Liver (tissue), 9 donors: ENCODE data around the gene MEAK7. TPM values are rescaled to one million over a fixed set of nuclear protein-coding genes. Genes with fewer than 3 reads are reported as not detected.
"Not testable (repeated sequence)": the region's sequence is repeated elsewhere in the genome, so short reads cannot be mapped to it uniquely, and the experiment has no call there.

ENCODE experiments used
- DNase-seq: peaks from one replicate; pipeline ENCODE4 v3.0.0-alpha.2; 2017; ENCODE audit warnings: low spot score
- H3K27ac ChIP-seq, 2 donors: one replicate each; pipeline ENCODE4 v1.7.0; 2013; ENCODE audit warnings: inconsistent platforms in 2 of 2, low read length in 2 of 2, control low read depth in 1 of 2, low read depth in 1 of 2, mild to moderate bottlenecking in 1 of 2
- H3K27me3 ChIP-seq, 4 donors: one replicate each; pipeline versions ENCODE4 v1.6.1 to v1.7.0; 2013; ENCODE audit warnings: low read length in 3 of 4, inconsistent platforms in 1 of 4, mild to moderate bottlenecking in 1 of 4, moderate library complexity in 1 of 4; ENCODE audit not compliant: control insufficient read depth in 4 of 4, insufficient read depth in 4 of 4
- H3K36me3 ChIP-seq, 4 donors: one replicate each; pipeline versions ENCODE4 v1.6.1 to v1.7.0; 2013; ENCODE audit warnings: low read length in 3 of 4, mild to moderate bottlenecking in 3 of 4, low read depth in 1 of 4, moderate library complexity in 1 of 4; ENCODE audit not compliant: control insufficient read depth in 4 of 4, insufficient read depth in 3 of 4
- H3K4me1 ChIP-seq, 4 donors: one replicate each; pipeline versions ENCODE4 v1.6.1 to v1.7.0; 2013; ENCODE audit warnings: low read length in 3 of 4, mild to moderate bottlenecking in 3 of 4, moderate library complexity in 1 of 4; ENCODE audit not compliant: control insufficient read depth in 4 of 4, insufficient read depth in 4 of 4
- H3K4me3 ChIP-seq, 3 donors: one replicate each; pipeline versions ENCODE4 v1.6.1 to v1.7.0; 2013; ENCODE audit warnings: low read length in 3 of 3, control low read depth in 1 of 3, low read depth in 1 of 3, mild to moderate bottlenecking in 1 of 3
- H3K9ac ChIP-seq, 2 donors: one replicate each; pipeline ENCODE4 v1.7.0; 2013; ENCODE audit warnings: low read length in 2 of 2, mild to moderate bottlenecking in 2 of 2, moderate library complexity in 2 of 2, control low read depth in 1 of 2, low read depth in 1 of 2
- H3K9me3 ChIP-seq, 4 donors: one replicate each; pipeline versions ENCODE4 v1.6.1 to v1.7.0; 2013; ENCODE audit warnings: low read length in 3 of 4; ENCODE audit not compliant: control insufficient read depth in 4 of 4
- ATF3 ChIP-seq: IDR thresholded peaks from 2 replicates; pipeline ENCODE4 v1.6.1; 2016; ENCODE audit warnings: antibody characterized with exemption
- CTCF ChIP-seq: fragments of 150-350 bp; IDR thresholded peaks from 2 replicates; pipeline ENCODE4 v1.5.1; 2017; ENCODE audit warnings: improper control_type of control experiment, low read depth, low read length; ENCODE audit not compliant: missing input control
- EGR1 ChIP-seq, 2 donors: IDR thresholded peaks; 2 replicates each; pipeline ENCODE4 v1.6.1; 2016 to 2018; ENCODE audit warnings: antibody characterized with exemption in 2 of 2, low read depth in 2 of 2
- FOXA1 ChIP-seq: IDR thresholded peaks from 2 replicates; pipeline ENCODE4 v1.6.1; 2016; ENCODE audit warnings: antibody characterized with exemption
- FOXA2 ChIP-seq: IDR thresholded peaks from 2 replicates; pipeline ENCODE4 v1.6.1; 2016; ENCODE audit warnings: antibody characterized with exemption
- GABPA ChIP-seq, 2 donors: IDR thresholded peaks in 1 of 2; conservative IDR thresholded peaks in 1 of 2; 2 replicates each; pipeline ENCODE4 v1.6.1; 2016; ENCODE audit warnings: antibody characterized with exemption in 2 of 2, mild to moderate bottlenecking in 1 of 2, moderate library complexity in 1 of 2
- HNF4A ChIP-seq, 2 donors: conservative IDR thresholded peaks; 2 replicates each; pipeline ENCODE4 v1.6.1; 2016; ENCODE audit warnings: antibody characterized with exemption in 2 of 2, mild to moderate bottlenecking in 2 of 2
- HNF4G ChIP-seq: IDR thresholded peaks from 2 replicates; pipeline ENCODE4 v1.6.1; 2016; ENCODE audit warnings: antibody characterized with exemption
- JUND ChIP-seq, 2 donors: IDR thresholded peaks; 2 replicates each; pipeline ENCODE4 v1.6.1; 2016; ENCODE audit warnings: antibody characterized with exemption in 2 of 2
- NR2F2 ChIP-seq: IDR thresholded peaks from 2 replicates; pipeline ENCODE4 v1.6.1; 2016; ENCODE audit warnings: antibody characterized with exemption
- RAD21 ChIP-seq, 2 donors: IDR thresholded peaks; 2 replicates each; pipeline ENCODE4 v1.6.1; 2016; ENCODE audit warnings: antibody characterized with exemption in 2 of 2, mild to moderate bottlenecking in 2 of 2
- RXRA ChIP-seq, 2 donors: IDR thresholded peaks; 2 replicates each; pipeline ENCODE4 v1.6.1; 2017 to 2018; ENCODE audit warnings: antibody characterized with exemption in 2 of 2, mild to moderate bottlenecking in 1 of 2
- SP1 ChIP-seq: IDR thresholded peaks from 2 replicates; pipeline ENCODE4 v1.6.1; 2018; ENCODE audit warnings: antibody characterized with exemption, mild to moderate bottlenecking
- TAF1 ChIP-seq: conservative IDR thresholded peaks from 2 replicates; pipeline ENCODE4 v1.6.1; 2016; ENCODE audit warnings: antibody characterized with exemption, mild to moderate bottlenecking
- YY1 ChIP-seq: IDR thresholded peaks from 2 replicates; pipeline ENCODE4 v1.6.1; 2016; ENCODE audit warnings: antibody characterized with exemption, mild to moderate bottlenecking
- ZBTB33 ChIP-seq: IDR thresholded peaks from 2 replicates; pipeline ENCODE4 v1.6.1; 2016; ENCODE audit warnings: antibody characterized with exemption
- WGBS: extraction: QIAGEN DNeasy Blood & Tissue Kit; methylation state at CpG from one replicate; pipeline ENCODE4 v1.1.7; 2013; 5-methylcytosine and 5-hydroxymethylcytosine counted together
- polyA plus RNA-seq, 2 donors: library from polyadenylated mRNA; stranded (reverse) in 1 of 2; unstranded in 1 of 2; fragments of 200-250 nt in 1 of 2; fragments of >200 nt in 1 of 2; fragmentation: Nextera tagmentation in 1 of 2; extraction: Ambion mirVana in 1 of 2; gene quantifications; one replicate each; pipeline versions ENCODE4 v1.2.1 to v1.2.3, GENCODE V29; 2013 to 2015
- total RNA-seq, 2 donors: library from RNA; depleted of rRNA; stranded (reverse); fragments of >200 nt; gene quantifications; one replicate each; pipeline ENCODE4 v1.2.3, GENCODE V29; 2014
- TF ChIP-seq, protein P1 (sequence below): IDR thresholded peaks from 2 replicates; pipeline ENCODE4 v1.6.1; 2016; ENCODE audit warnings: antibody characterized with exemption, mild to moderate bottlenecking
- TF ChIP-seq, protein P2 (sequence below): IDR thresholded peaks from 2 replicates; pipeline ENCODE4 v1.6.1; 2016; ENCODE audit warnings: antibody characterized with exemption
- donor health status: healthy.
- donor health status: healthy.
- donor health status: healthy.
- donor health status: healthy.
- donor health status: healthy.

MEAK7 gene
- total and polyA plus RNA-seq, 4 donors: 1.3 to 4.0 (median 2.2) TPM

GRCh38 chr16:84518804-84519341 is 14.4 kb upstream of the MEAK7 start:
- H3K9ac ChIP-seq: no peak overlapping the region
- no peaks in the 10 kb centered on the region for H3K9me3 ChIP-seq
- 79% methylated on average over 17 of the region's 17 CpGs for WGBS
- H3K27me3 ChIP-seq: no peaks in the 10 kb centered on the region
- no peaks in the 10 kb centered on the region for H3K4me1 ChIP-seq
- TF ChIP-seq RXRA (IDR thresholded peaks at IDR 0.05) (no peak), SP1 (no peak), RAD21 (IDR thresholded peaks at IDR 0.05) (no peak), HNF4G (no peak), FOXA2 (no peak), ZBTB33 (no peak), YY1 (no peak), JUND (IDR thresholded peaks at IDR 0.05) (no peak), FOXA1 (no peak), NR2F2 (no peak), EGR1 (IDR thresholded peaks at IDR 0.05; ENCODE audit: low read depth in 2 of 2) (no peak), ATF3 (no peak), HNF4A (conservative IDR thresholded peaks at IDR 0.05) (no peak), GABPA (IDR thresholded peaks at IDR 0.05 in 1 of 2, conservative IDR thresholded peaks at IDR 0.05 in 1 of 2) (no peak), CTCF (no peak), TAF1 (no peak)
- TF ChIP-seq, protein P1, sequence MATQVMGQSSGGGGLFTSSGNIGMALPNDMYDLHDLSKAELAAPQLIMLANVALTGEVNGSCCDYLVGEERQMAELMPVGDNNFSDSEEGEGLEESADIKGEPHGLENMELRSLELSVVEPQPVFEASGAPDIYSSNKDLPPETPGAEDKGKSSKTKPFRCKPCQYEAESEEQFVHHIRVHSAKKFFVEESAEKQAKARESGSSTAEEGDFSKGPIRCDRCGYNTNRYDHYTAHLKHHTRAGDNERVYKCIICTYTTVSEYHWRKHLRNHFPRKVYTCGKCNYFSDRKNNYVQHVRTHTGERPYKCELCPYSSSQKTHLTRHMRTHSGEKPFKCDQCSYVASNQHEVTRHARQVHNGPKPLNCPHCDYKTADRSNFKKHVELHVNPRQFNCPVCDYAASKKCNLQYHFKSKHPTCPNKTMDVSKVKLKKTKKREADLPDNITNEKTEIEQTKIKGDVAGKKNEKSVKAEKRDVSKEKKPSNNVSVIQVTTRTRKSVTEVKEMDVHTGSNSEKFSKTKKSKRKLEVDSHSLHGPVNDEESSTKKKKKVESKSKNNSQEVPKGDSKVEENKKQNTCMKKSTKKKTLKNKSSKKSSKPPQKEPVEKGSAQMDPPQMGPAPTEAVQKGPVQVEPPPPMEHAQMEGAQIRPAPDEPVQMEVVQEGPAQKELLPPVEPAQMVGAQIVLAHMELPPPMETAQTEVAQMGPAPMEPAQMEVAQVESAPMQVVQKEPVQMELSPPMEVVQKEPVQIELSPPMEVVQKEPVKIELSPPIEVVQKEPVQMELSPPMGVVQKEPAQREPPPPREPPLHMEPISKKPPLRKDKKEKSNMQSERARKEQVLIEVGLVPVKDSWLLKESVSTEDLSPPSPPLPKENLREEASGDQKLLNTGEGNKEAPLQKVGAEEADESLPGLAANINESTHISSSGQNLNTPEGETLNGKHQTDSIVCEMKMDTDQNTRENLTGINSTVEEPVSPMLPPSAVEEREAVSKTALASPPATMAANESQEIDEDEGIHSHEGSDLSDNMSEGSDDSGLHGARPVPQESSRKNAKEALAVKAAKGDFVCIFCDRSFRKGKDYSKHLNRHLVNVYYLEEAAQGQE: no peak
- TF ChIP-seq, protein P2, sequence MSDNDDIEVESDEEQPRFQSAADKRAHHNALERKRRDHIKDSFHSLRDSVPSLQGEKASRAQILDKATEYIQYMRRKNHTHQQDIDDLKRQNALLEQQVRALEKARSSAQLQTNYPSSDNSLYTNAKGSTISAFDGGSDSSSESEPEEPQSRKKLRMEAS: no peak
- no peak overlapping the region for H3K4me3 ChIP-seq
- H3K36me3 ChIP-seq: no peaks in the 10 kb centered on the region
- H3K27ac ChIP-seq: no peak overlapping the region
- no peak for DNase-seq

DNA sequence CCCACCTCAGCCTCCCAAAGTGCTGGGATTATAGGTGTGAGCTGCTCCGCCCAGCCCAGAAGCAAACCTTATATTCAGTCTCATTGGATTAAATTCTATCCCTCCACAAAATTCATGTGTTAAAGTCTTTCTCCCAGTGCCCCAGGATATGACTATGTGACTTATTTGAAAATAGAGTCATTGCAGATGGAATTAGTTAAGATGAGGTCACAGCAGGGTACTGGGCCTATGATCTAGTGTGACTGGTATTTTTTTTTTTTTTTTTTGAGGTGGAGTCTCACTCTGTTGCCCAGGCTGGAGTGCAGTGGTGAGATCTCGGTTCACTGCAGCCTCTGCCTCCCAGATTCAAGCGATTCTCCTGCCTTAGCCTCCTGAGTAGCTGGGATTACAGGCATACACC is 13.8 kb upstream of the MEAK7 start:
- not testable (repeated sequence) for H3K27me3 ChIP-seq, H3K4me1 ChIP-seq, H3K36me3 ChIP-seq, DNase-seq, H3K9ac ChIP-seq, H3K4me3 ChIP-seq, H3K9me3 ChIP-seq, H3K27ac ChIP-seq
- WGBS: 88% methylated on average over 3 of the region's 3 CpGs
